SK-N-SH treated with all-trans-retinoic acid at 6 μM for 48 hours (cell line): ENCODE measurements around the gene C1D.
A peak's percentile ranks its signal among the peaks of the same experiment; 100 is the strongest.

ENCODE experiments used
- ATAC-seq: fragments of 200-7000 bp; cut with Tn5 transposase; 3 replicates; pipeline ENCODE4 v1.9.1; 2020; ENCODE audit warnings: mild to moderate bottlenecking, moderate library complexity
- ARNTL ChIP-seq: fragments of 450-650 bp; formaldehyde crosslinking; IDR thresholded peaks from 2 replicates; pipeline ENCODE4 v1.5.0; 2020; ENCODE audit warnings: low read depth, mild to moderate bottlenecking, moderate library complexity, borderline replicate concordance
- BACH2 ChIP-seq: fragments of 250-450 bp; sonication (Bioruptor Pico); IDR thresholded peaks from 2 replicates; pipeline ENCODE4 v1.9.0; 2021; ENCODE audit warnings: mild to moderate bottlenecking, borderline replicate concordance
- CSDC2 ChIP-seq: fragments of 250-450 bp; sonication (Bioruptor Pico); IDR thresholded peaks from 2 replicates; pipeline ENCODE4 v1.5.0; 2020; ENCODE audit warnings: mild to moderate bottlenecking, moderate library complexity
- ESRRG ChIP-seq: fragments of 250-450 bp; sonication (Bioruptor Pico); IDR thresholded peaks from 2 replicates; pipeline ENCODE4 v1.6.1; 2021; ENCODE audit warnings: mild to moderate bottlenecking
- GLIS3 ChIP-seq: fragments of 250-450 bp; sonication (Bioruptor Pico); IDR thresholded peaks from 2 replicates; pipeline ENCODE4 v1.5.0; 2020; ENCODE audit warnings: mild to moderate bottlenecking, moderate library complexity
- ISL1 ChIP-seq: fragments of 250-450 bp; sonication (Bioruptor Pico); IDR thresholded peaks from 2 replicates; pipeline ENCODE4 v2.1.2; 2022; ENCODE audit warnings: mild to moderate bottlenecking, moderate library complexity
- OSR1 ChIP-seq: fragments of 250-450 bp; sonication (Bioruptor Pico); IDR thresholded peaks from 2 replicates; pipeline ENCODE4 v1.8.0; 2022; ENCODE audit warnings: moderate library complexity, mild to moderate bottlenecking, inconsistent platforms
- PPARA ChIP-seq: fragments of 250-450 bp; sonication (Bioruptor Pico); IDR thresholded peaks from 2 replicates; pipeline ENCODE4 v1.5.0; 2020; ENCODE audit warnings: mild to moderate bottlenecking, borderline replicate concordance
- SNAI2 ChIP-seq: fragments of 250-450 bp; sonication (Bioruptor Pico); IDR thresholded peaks from 2 replicates; pipeline ENCODE4 v1.5.0; 2020; ENCODE audit warnings: mild to moderate bottlenecking, moderate library complexity
- TCF4 ChIP-seq: fragments of 250-450 bp; sonication (Bioruptor Pico); IDR thresholded peaks from 2 replicates; pipeline ENCODE4 v1.8.0; 2021; ENCODE audit warnings: mild to moderate bottlenecking, moderate library complexity, borderline replicate concordance
- TOX ChIP-seq: fragments of 250-450 bp; sonication (Bioruptor Pico); IDR thresholded peaks from 2 replicates; pipeline ENCODE4 v1.8.0; 2021; ENCODE audit warnings: mild to moderate bottlenecking, moderate library complexity, borderline replicate concordance
- ZC3H10 ChIP-seq: fragments of 250-450 bp; sonication (Bioruptor Pico); IDR thresholded peaks from 2 replicates; pipeline ENCODE4 v1.5.1; 2021; ENCODE audit warnings: mild to moderate bottlenecking, moderate library complexity
- ZFP3 ChIP-seq: fragments of 250-450 bp; sonication (Bioruptor Pico); IDR thresholded peaks from 2 replicates; pipeline ENCODE4 v1.5.0; 2020; ENCODE audit warnings: mild to moderate bottlenecking, moderate library complexity
- ZNF565 ChIP-seq: fragments of 450-650 bp; formaldehyde crosslinking; conservative IDR thresholded peaks from 2 replicates; pipeline ENCODE4 v1.5.0; 2020; ENCODE audit warnings: low read depth, mild to moderate bottlenecking, moderate library complexity
- ZNF70 ChIP-seq: fragments of 450-650 bp; formaldehyde crosslinking; IDR thresholded peaks from 2 replicates; pipeline ENCODE4 v1.5.0; 2020; ENCODE audit warnings: mild to moderate bottlenecking, moderate library complexity
- TF ChIP-seq, protein P1 (sequence below): fragments of 250-450 bp; sonication (Bioruptor Pico); IDR thresholded peaks from 2 replicates; pipeline ENCODE4 v1.5.1; 2021; ENCODE audit warnings: mild to moderate bottlenecking, moderate library complexity
- TF ChIP-seq, protein P2 (sequence below): fragments of 250-450 bp; sonication (Bioruptor Pico); IDR thresholded peaks from 2 replicates; pipeline ENCODE4 v1.5.1; 2020; ENCODE audit warnings: low read depth, mild to moderate bottlenecking, moderate library complexity
- TF ChIP-seq, protein P3 (sequence below): fragments of 250-450 bp; sonication (Bioruptor Pico); IDR thresholded peaks from 2 replicates; pipeline ENCODE4 v1.8.0; 2020; ENCODE audit warnings: mild to moderate bottlenecking, moderate library complexity, borderline replicate concordance
- TF ChIP-seq, protein P4 (sequence below): fragments of 250-450 bp; sonication (Bioruptor Pico); IDR thresholded peaks from 2 replicates; pipeline ENCODE4 v1.8.0; 2021; ENCODE audit warnings: low read depth, mild to moderate bottlenecking, moderate library complexity, borderline replicate concordance
- TF ChIP-seq, protein P5 (sequence below): fragments of 250-450 bp; sonication (Bioruptor Pico); IDR thresholded peaks from 2 replicates; pipeline ENCODE4 v1.5.0; 2020; ENCODE audit warnings: mild to moderate bottlenecking, moderate library complexity

Gene C1D

DNA sequence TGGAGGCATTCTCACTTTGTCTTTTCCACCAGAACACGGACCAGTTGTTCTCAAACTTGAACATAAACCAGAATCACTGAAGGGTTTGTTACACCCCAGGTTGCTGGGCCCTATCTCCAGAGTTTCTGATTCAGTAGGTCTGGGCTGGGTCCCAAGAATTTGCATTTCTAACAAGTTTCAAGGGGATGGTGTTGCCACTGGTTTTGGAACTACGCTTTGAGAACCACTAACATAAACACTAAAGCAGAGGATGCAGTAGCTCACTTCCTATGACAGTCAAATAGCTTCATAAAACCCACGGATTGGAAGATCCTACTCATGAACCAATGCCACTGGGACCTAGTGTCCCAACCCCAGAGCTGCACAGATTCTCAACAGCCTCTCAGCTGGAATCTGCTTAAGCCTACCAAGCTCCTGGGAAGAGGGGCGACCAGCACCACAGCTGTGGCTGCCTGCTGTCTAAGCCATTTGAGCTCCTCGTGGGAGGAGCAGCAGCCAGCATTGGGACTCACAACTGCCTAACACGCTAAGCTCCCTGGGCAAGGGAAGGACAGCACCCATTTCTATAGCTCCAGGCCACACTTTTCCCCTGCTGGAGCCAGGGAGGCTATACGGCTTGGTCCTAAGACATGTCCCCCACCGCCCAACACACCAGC, 62.5 kb downstream of the C1D start (continued):
- TF ChIP-seq, protein P1, sequence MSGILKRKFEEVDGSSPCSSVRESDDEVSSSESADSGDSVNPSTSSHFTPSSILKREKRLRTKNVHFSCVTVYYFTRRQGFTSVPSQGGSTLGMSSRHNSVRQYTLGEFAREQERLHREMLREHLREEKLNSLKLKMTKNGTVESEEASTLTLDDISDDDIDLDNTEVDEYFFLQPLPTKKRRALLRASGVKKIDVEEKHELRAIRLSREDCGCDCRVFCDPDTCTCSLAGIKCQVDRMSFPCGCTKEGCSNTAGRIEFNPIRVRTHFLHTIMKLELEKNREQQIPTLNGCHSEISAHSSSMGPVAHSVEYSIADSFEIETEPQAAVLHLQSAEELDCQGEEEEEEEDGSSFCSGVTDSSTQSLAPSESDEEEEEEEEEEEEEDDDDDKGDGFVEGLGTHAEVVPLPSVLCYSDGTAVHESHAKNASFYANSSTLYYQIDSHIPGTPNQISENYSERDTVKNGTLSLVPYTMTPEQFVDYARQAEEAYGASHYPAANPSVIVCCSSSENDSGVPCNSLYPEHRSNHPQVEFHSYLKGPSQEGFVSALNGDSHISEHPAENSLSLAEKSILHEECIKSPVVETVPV (CRISPR knock-in tag) = no peak
- no peak for TF ChIP-seq ZFP3 (CRISPR knock-in tag)
- no peak for TF ChIP-seq ZNF70 (CRISPR knock-in tag)
- no peak for TF ChIP-seq CSDC2 (CRISPR knock-in tag)
- TF ChIP-seq ESRRG (CRISPR knock-in tag) = no peak
- no peak for TF ChIP-seq TOX (CRISPR knock-in tag)
- no peak for TF ChIP-seq BACH2 (CRISPR knock-in tag)
- TF ChIP-seq GLIS3 (CRISPR knock-in tag) = no peak
- TF ChIP-seq ZC3H10 (CRISPR knock-in tag) = no peak
- TF ChIP-seq, protein P2, sequence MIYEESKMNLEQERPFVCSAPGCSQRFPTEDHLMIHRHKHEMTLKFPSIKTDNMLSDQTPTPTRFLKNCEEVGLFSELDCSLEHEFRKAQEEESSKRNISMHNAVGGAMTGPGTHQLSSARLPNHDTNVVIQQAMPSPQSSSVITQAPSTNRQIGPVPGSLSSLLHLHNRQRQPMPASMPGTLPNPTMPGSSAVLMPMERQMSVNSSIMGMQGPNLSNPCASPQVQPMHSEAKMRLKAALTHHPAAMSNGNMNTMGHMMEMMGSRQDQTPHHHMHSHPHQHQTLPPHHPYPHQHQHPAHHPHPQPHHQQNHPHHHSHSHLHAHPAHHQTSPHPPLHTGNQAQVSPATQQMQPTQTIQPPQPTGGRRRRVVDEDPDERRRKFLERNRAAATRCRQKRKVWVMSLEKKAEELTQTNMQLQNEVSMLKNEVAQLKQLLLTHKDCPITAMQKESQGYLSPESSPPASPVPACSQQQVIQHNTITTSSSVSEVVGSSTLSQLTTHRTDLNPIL (CRISPR knock-in tag) = no peak
- TF ChIP-seq, protein P3, sequence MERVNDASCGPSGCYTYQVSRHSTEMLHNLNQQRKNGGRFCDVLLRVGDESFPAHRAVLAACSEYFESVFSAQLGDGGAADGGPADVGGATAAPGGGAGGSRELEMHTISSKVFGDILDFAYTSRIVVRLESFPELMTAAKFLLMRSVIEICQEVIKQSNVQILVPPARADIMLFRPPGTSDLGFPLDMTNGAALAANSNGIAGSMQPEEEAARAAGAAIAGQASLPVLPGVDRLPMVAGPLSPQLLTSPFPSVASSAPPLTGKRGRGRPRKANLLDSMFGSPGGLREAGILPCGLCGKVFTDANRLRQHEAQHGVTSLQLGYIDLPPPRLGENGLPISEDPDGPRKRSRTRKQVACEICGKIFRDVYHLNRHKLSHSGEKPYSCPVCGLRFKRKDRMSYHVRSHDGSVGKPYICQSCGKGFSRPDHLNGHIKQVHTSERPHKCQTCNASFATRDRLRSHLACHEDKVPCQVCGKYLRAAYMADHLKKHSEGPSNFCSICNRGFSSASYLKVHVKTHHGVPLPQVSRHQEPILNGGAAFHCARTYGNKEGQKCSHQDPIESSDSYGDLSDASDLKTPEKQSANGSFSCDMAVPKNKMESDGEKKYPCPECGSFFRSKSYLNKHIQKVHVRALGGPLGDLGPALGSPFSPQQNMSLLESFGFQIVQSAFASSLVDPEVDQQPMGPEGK = no peak

DNA sequence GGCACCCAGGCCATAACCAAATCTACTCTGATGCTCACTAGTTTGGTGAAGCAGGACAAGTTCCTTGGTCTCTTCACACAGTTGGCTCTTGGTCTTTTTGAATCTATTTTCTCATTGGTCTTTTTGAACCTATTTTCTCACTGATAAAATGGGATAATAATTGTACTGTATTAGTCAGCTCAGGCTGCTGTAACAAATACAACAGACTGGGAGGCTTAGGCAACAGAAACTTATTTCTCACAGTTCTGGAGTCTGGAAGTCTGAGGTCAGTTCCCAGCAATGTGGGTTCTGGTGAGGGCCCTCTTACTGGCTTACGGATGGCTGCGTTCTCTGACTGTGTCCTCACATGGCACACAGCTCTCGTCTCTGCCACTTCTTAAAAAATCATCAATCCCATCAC, 63.5 kb downstream of the C1D start:
- TF ChIP-seq, protein P3 = no peak
- TF ChIP-seq BACH2 (CRISPR knock-in tag) (no peak), PPARA (CRISPR knock-in tag) (no peak)
- TF ChIP-seq, protein P4, sequence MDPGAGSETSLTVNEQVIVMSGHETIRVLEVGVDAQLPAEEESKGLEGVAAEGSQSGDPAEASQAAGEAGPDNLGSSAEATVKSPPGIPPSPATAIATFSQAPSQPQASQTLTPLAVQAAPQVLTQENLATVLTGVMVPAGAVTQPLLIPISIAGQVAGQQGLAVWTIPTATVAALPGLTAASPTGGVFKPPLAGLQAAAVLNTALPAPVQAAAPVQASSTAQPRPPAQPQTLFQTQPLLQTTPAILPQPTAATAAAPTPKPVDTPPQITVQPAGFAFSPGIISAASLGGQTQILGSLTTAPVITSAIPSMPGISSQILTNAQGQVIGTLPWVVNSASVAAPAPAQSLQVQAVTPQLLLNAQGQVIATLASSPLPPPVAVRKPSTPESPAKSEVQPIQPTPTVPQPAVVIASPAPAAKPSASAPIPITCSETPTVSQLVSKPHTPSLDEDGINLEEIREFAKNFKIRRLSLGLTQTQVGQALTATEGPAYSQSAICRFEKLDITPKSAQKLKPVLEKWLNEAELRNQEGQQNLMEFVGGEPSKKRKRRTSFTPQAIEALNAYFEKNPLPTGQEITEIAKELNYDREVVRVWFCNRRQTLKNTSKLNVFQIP (CRISPR knock-in tag) = no peak
- TF ChIP-seq, protein P5, sequence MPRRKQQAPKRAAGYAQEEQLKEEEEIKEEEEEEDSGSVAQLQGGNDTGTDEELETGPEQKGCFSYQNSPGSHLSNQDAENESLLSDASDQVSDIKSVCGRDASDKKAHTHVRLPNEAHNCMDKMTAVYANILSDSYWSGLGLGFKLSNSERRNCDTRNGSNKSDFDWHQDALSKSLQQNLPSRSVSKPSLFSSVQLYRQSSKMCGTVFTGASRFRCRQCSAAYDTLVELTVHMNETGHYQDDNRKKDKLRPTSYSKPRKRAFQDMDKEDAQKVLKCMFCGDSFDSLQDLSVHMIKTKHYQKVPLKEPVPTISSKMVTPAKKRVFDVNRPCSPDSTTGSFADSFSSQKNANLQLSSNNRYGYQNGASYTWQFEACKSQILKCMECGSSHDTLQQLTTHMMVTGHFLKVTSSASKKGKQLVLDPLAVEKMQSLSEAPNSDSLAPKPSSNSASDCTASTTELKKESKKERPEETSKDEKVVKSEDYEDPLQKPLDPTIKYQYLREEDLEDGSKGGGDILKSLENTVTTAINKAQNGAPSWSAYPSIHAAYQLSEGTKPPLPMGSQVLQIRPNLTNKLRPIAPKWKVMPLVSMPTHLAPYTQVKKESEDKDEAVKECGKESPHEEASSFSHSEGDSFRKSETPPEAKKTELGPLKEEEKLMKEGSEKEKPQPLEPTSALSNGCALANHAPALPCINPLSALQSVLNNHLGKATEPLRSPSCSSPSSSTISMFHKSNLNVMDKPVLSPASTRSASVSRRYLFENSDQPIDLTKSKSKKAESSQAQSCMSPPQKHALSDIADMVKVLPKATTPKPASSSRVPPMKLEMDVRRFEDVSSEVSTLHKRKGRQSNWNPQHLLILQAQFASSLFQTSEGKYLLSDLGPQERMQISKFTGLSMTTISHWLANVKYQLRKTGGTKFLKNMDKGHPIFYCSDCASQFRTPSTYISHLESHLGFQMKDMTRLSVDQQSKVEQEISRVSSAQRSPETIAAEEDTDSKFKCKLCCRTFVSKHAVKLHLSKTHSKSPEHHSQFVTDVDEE (CRISPR knock-in tag) = no peak
- no peak for ATAC-seq

DNA sequence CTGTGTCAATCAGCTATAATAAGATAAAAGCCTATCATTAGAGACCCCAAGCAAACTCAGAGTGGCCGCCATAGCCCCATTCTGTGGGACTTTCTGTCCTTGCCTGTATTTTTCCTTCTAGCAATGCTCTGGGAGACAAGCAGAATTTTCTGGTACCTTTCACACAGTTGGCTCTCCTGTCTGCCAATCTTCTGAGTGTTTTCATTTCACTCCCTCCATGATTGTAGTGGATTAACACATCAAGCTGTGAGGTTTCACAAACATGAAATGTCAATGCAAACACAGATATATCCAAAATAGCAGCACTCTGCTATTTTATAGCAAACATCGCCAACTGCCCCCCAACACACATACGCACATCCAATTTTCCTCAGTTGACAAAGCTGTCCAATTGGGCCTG, 64.9 kb downstream of the C1D start:
- TF ChIP-seq TOX (CRISPR knock-in tag) (no peak), ISL1 (CRISPR knock-in tag) (no peak), SNAI2 (no peak), PPARA (CRISPR knock-in tag) (no peak), OSR1 (CRISPR knock-in tag) (no peak), ZNF565 (CRISPR knock-in tag) (no peak), TCF4 (CRISPR knock-in tag) (no peak), ZFP3 (CRISPR knock-in tag) (no peak), ARNTL (CRISPR knock-in tag) (no peak)
- TF ChIP-seq, protein P3 = no peak
- peak; percentile 66 for ATAC-seq
